NT2/D1 (cell line): ENCODE data around the gene CLINT1.

Experiments
- DNase-seq: peaks from one replicate; pipeline ENCODE4 v3.0.0-alpha.2; 2011; ENCODE audit warnings: low read depth, low spot score
- H3K27me3 ChIP-seq: 2 replicates; pipeline ENCODE4 v1.6.0; 2011; ENCODE audit warnings: mild to moderate bottlenecking; ENCODE audit not compliant: insufficient read length, insufficient read depth
- H3K36me3 ChIP-seq: 2 replicates; pipeline ENCODE4 v1.6.1; 2011; ENCODE audit warnings: mild to moderate bottlenecking, low read length, mixed read lengths; ENCODE audit not compliant: insufficient read depth, insufficient read length
- H3K4me1 ChIP-seq: 2 replicates; pipeline ENCODE4 v1.5.1; 2011; ENCODE audit not compliant: insufficient read depth, insufficient read length
- H3K4me3 ChIP-seq: 2 replicates; pipeline ENCODE4 v1.5.1; 2011; ENCODE audit warnings: low read depth; ENCODE audit not compliant: insufficient read length
- H3K9ac ChIP-seq: 2 replicates; pipeline ENCODE4 v1.6.0; 2011; ENCODE audit warnings: low read depth; ENCODE audit not compliant: insufficient read length
- H3K9me3 ChIP-seq: 2 replicates; pipeline ENCODE4 v1.5.1; 2011; ENCODE audit warnings: mild to moderate bottlenecking, low read length; ENCODE audit not compliant: insufficient read depth
- SUZ12 ChIP-seq: IDR thresholded peaks from 2 replicates; pipeline ENCODE4 v1.6.1; 2011; ENCODE audit not compliant: insufficient read length, insufficient read depth; ENCODE audit errors: extremely low read depth
- YY1 ChIP-seq: IDR thresholded peaks from 2 replicates; pipeline ENCODE4 v1.6.1; 2011; ENCODE audit not compliant: insufficient read length, insufficient read depth
- ZNF274 ChIP-seq: IDR thresholded peaks from 2 replicates; pipeline ENCODE4 v1.6.1; 2011; ENCODE audit warnings: mild to moderate bottlenecking, low read depth, low read length

CLINT1 gene

GRCh38 chr5:157874861-157875260 lies 15.9 kb upstream of the CLINT1 start:
- no peaks in the 10 kb centered on the region for H3K36me3 ChIP-seq
- DNase-seq: no peak
- no peaks in the 10 kb centered on the region for H3K4me1 ChIP-seq
- no peak overlapping the region for H3K9ac ChIP-seq
- no peak overlapping the region for H3K4me3 ChIP-seq
- peaks cover 6% of the 10 kb centered on the region; the same call in 1 of the 2 replicates for H3K9me3 ChIP-seq
- TF ChIP-seq ZNF274 (no peak), SUZ12 (no peak), YY1 (no peak)
- H3K27me3 ChIP-seq: peaks cover 4% of the 10 kb centered on the region

GRCh38 chr5:157870837-157871834 lies 12.2 kb upstream of the CLINT1 start:
- Histone ChIP-seq H3K36me3 (no peaks in the 10 kb centered on the region), H3K4me1 (no peaks in the 10 kb centered on the region), H3K9me3 (no peaks in the 10 kb centered on the region), H3K4me3 (no peak overlapping the region), H3K27me3 (no peaks in the 10 kb centered on the region), H3K9ac (no peak overlapping the region)
- no peak for TF ChIP-seq YY1
- no peak for DNase-seq

DNA sequence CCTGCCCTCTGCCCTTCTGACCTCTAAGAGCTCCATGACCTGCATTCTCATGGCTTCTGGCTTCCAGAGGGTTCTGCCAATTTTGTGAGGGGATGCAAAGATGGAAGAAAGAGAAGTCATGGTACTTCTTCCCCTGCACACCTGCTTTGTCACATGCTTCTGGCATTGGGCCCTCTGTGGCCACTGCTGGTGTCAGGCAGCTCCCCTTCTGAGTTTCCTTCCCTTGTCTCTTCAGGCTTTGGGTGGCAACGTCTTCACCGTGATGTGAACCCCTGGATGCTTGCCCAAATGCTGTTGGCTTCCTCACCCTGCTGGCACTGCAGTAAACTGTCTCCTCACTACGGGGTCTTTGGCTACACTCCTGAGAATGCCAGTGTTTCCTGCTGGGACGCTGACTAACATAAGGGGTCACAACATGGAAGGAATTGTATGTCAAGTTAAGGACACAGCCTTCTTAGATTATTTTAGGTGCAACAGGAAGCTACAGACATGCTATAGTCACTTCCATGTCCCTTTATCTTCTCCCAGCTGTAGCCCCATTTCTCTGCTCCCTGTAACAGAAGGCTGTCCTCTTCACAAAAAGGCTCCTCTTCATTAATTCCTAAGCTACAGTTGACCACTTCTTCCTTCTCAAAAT lies 8.9 kb upstream of the CLINT1 start:
- no peak for DNase-seq
- Histone ChIP-seq H3K4me3 (no peak overlapping the region), H3K9me3 (no peaks in the 10 kb centered on the region), H3K27me3 (no peaks in the 10 kb centered on the region), H3K36me3 (no peaks in the 10 kb centered on the region), H3K9ac (no peak overlapping the region), H3K4me1 (peaks cover 4% of the 10 kb centered on the region)
- TF ChIP-seq ZNF274 (no peak), YY1 (no peak), SUZ12 (no peak)

DNA sequence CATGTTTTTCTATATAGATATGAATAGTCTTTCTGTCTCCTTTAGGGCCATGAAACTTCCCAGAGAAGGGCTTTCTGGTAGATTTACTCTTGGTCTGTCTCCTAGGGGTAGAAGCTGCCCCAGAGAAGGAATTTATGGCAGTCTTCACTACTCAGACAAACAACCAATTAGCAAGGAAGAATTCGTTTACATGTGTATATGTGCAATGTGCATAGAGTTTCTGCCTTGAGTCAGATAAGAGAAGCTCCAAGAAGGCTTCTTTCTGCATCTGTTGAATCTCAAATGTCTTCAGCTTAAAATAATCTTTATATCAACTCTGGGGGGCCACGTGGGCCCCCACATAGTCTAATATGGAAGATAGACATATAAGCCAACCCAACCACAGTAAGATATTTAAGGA lies 7.6 kb upstream of the CLINT1 start:
- TF ChIP-seq YY1 (no peak), SUZ12 (no peak), ZNF274 (no peak)
- Histone ChIP-seq H3K4me3 (no peak overlapping the region), H3K9me3 (no peaks in the 10 kb centered on the region), H3K9ac (no peak overlapping the region), H3K36me3 (no peaks in the 10 kb centered on the region), H3K4me1 (peaks cover 4% of the 10 kb centered on the region), H3K27me3 (no peaks in the 10 kb centered on the region)
- DNase-seq: no peak

DNA sequence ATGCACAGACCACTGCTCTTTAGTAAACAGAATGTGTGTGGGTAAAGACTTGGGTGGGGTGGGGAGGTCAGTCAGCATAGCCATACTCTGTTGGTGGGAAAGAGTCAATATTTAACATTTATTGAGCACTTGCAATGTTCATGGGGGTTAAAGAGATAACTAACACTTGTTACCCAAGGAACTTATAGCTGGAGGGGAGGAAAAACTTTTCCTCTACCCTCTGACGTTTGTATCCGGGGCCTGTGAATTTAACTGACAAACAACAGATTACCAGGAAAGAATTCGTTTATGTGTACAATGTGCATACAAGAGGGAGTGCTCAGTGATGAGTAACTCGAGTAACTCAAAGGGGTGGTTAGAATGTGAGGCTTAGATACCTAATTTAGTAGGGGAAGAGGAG lies 6.8 kb upstream of the CLINT1 start:
- Histone ChIP-seq H3K36me3 (no peaks in the 10 kb centered on the region), H3K4me3 (no peak overlapping the region), H3K4me1 (peaks cover 6% of the 10 kb centered on the region), H3K9me3 (no peaks in the 10 kb centered on the region), H3K9ac (no peak overlapping the region), H3K27me3 (no peaks in the 10 kb centered on the region)
- no peak for TF ChIP-seq ZNF274
- no peak for TF ChIP-seq SUZ12
- no peak for TF ChIP-seq YY1
- no peak for DNase-seq

DNA sequence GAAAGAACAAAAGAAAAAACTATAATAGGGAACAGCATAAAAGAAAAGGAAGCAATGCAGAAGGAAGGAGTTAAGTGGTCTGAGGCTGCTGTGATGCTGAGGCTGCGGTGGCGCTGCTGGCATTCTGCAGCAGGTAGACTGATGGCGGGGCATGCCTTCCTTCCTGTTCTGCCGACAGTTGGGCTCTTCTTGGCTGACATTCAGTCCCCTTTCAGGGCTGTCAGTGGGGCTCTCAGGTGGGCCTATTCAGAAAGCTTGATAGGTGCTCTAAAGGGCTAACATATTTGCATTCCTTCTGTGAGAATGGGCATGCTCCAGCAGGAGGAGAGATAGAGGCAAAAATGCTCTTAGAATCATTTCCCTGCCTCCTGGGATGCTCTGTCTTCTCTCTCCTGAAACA lies 5.1 kb upstream of the CLINT1 start:
- no peaks in the 10 kb centered on the region for H3K27me3 ChIP-seq
- H3K9me3 ChIP-seq: no peaks in the 10 kb centered on the region
- H3K36me3 ChIP-seq: no peaks in the 10 kb centered on the region
- no peak for TF ChIP-seq YY1
- no peak for TF ChIP-seq SUZ12
- TF ChIP-seq ZNF274: no peak
- no peak for DNase-seq
- no peak overlapping the region for H3K4me3 ChIP-seq
- H3K9ac ChIP-seq: no peak overlapping the region
- peaks cover 6% of the 10 kb centered on the region for H3K4me1 ChIP-seq

GRCh38 chr5:157862183-157862851 lies 3.4 kb upstream of the CLINT1 start:
- Histone ChIP-seq H3K36me3 (no peaks in the 10 kb centered on the region), H3K4me1 (peaks cover 6% of the 10 kb centered on the region), H3K9ac (no peak overlapping the region), H3K27me3 (no peaks in the 10 kb centered on the region), H3K4me3 (no peak overlapping the region), H3K9me3 (no peaks in the 10 kb centered on the region)
- TF ChIP-seq ZNF274: no peak
- no peak for TF ChIP-seq YY1
- TF ChIP-seq SUZ12: no peak
- DNase-seq: no peak
